T follicular helper cell (primary cell): ENCODE results near the gene RBFOX2.

ENCODE experiments used
- DNase-seq: peaks from one replicate; pipeline ENCODE4 v3.0.0-alpha.2; 2020; ENCODE audit warnings: low read depth

The RBFOX2 gene

DNA sequence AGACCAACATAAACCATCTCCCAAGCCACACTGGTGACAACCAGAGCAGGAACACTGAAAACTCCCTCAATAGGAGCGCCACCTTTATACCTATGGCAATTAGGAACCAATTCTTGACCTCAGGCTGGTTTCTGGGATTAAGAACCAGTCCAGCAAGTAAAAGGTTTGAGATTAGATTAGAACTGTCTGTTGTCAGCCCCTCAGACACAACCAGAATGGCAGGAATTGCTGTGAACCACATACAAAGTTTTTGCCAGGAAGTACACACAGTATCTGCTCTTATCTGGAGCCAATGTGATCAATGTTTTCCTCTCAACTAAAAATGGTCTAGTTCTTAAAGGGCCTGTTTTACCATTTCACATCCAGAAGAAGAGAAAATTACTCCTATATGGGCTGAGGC, 55.2 kb downstream of the RBFOX2 start:
- DNase-seq: no peak

DNA sequence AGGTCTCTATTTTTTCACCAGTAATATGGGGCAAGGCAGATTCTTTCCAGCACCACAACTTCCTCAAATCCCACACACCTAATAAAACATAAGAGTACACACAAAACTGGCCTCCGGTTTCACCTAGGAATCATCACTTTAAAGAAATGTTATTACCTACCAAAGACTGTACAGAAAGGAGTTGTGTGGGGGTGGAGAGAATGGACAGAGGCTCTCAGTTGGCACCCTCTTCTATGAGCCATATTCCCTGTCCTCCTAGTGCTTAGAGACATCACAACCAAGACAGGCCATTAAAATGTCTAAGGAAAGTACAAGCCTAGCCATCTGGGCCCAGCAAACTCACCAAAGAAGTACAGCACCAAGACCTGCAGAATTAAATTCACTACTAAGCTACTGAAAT, 56.1 kb downstream of the RBFOX2 start:
- no peak for DNase-seq

DNA sequence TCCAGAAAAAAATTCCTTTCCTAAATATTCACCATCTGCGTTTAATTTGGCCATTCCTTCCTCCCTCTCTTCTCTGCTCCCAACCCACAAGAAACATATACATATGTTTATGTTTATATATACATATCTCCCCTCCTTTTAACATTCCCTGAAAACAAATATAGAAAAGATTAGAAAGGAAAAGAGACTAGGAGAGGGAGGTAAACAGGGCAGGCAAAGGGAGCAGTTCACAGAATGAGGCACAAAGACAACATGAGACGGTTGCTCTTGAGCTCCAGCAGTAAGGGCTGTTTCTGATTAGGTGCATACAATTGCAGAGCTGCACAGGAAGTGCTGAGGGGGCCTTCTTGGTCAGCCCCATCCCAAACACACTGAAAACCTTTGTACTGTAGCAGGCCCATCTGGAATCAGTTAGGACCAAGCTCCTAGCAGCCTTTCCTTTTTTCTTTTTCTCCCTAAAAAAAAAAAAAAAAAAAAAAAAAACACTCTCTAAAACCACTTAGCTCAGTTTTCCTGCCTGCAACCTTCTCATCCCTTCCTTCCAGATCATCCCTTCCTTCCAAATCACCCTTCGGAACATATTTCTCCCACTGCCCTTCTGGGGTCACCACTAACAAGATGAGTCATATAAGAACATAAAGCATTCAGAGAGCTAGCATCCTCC, 57.0 kb downstream of the RBFOX2 start:
- no peak for DNase-seq

DNA sequence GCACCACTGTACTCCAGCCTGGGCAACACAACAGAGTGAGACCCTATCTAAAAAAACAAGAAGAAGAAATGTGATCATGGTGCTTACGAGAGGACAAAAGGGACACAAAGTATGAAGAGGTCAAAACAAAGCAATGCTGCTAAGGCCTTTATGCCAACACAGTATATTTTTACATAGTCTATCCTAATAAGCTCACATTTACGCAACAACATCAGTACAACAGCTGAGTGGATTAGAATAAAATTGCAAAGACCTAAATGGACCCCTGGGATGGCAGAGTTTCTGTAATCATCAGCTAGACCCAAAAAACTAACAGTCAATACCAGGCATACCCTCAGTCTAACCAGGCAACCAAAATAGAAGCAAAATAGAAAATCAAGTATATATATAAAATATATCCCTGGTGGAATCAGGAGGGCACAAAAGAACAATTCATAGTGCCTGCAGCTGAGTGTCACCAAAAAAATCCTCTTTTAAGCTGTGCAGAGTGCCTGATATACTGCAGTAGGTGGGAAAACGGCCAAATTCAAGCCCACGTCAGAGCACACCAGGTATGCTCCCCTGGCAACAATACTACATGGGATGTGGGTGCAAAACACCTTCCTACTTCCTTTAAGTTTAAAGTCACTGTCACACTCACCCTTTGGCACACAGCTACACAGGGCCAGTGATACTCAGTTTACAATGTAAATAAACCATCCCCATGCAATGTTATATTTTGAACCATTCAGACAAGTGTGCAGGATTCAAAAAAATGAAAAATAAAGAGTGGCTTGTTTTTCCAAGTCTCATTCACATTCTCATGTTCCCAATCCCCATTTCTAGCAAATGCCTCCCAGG, 57.8 kb downstream of the RBFOX2 start:
- no peak for DNase-seq

DNA sequence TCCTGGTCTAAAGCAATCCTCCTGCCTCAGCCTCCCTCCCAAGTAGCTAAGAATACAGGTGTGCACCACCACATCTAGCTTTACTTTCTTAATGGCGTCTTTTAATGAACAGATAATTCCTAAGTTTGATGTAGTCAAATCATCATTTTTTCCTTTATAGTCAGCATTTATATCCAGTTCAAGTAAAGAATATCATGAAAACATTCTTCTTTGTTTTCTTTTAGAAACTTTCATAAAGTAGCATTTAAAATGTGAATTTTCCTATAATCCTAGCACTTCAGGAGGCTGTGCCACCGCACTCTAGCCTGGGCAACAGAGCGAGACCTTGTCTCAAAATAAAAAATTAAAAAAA, 61.6 kb downstream of the RBFOX2 start:
- no peak for DNase-seq

DNA sequence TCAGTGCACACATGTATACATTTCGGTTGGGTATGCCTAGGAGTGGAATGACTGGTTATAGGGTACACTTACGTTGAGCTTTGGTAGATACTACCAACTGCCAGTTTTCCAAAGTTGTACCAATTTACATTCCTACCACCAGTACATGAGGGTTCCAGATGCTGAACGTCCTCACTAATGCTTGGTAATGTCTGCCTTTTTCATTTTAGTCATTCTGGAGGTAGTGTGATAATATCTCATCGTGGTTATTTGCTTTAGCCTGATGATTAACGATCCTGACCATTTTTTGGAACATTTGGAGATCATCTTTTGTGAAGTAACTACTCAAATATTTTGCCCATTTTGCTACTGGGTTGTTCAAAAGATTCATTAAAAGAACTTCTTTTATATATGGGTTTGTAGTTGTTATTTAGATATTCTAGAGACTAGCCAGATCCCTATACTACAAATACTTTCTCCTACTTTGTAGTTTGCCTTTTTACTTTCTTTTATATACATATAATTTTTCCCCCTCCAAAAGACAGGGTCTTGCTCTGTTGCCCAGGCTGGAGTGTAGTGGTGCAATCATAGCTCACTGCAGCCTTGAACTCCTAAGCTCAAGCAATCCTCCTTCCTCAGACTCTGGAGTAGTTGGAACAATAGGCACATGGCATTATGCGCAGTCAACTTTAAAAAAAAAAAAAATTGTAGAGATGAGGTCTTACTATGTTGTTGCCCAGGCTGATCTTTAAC, 62.1 kb downstream of the RBFOX2 start:
- DNase-seq: no peak

DNA sequence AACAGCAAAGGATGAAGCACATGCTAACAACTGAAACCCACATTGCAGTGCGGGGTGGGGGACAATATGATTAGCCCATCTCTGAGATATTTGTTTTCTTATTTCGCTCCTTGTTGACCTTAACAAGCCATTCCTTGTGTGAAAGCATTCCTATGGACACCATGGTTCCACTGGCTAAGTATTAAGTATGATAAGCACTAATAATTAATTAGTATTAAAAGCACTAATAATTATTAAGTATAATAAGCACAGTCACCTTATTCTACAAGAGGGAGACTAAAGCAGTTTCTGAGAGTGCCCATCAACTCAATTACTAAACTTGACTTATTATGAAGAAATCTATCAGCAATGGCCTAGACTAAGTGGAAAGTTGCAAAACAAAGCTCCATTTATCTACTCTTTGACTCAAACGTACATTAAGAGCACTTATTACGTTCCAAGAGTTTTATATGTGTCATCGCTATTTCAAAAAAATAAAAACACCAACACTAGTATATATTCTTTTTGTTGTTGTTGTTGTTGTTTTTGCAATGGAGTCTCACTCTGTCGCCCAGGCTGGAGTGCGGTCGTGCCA, 65.3 kb downstream of the RBFOX2 start:
- no peak for DNase-seq

DNA sequence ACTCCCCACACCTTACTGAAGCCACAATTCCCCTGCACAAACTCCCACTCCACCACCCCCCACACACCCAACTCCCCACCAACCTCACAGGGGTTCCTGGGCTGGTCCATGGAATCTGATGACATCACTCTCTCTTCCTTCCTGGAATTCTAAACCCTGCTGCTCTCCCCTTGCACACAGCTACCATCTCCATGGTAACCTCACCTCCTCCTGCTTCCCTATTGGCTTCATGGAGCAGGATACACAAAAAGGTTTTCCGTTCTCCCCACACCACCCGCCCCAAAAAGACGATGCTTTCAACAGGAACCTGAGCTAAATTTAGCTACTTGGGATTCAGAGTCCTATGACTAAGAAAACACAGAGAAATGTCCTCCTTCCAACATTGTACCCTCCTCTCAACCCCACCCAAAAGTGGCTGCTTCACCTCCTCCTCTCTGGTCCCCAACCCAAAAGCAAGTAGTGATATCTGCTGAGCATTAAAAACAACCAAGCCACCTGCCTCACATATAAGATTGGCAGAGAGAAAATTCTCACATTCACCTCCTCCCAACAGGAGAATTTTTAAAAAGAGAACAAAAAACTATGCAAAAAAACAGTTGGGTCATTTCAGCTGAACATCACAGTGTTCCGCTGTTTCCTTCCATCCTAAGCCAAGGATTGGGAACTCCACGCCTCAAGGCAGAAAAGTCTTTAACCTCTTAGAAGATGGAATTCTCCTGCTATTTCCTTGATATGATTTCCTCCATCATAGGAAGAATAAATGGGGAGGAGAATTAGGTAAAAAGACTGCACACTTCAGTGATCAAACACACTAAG, 66.9 kb downstream of the RBFOX2 start:
- DNase-seq: no peak

DNA sequence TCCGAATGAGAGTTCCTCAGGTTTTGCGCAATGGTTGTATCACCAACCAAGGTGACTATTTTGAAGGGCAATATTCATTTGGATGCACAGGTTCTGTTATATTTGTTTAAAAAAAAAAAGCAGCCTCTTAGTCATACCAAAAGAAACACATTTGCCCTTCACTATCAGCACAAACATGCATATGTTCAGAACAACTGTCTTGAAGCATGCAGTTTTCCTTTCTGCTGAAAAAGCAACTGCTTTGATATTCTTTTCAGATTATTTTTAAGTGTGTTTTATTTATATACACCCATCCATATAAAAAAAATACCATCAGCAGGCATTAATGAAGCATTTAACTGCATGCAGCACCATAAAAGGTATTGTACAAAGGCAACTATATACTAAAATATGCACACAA, 67.8 kb downstream of the RBFOX2 start:
- no peak for DNase-seq

DNA sequence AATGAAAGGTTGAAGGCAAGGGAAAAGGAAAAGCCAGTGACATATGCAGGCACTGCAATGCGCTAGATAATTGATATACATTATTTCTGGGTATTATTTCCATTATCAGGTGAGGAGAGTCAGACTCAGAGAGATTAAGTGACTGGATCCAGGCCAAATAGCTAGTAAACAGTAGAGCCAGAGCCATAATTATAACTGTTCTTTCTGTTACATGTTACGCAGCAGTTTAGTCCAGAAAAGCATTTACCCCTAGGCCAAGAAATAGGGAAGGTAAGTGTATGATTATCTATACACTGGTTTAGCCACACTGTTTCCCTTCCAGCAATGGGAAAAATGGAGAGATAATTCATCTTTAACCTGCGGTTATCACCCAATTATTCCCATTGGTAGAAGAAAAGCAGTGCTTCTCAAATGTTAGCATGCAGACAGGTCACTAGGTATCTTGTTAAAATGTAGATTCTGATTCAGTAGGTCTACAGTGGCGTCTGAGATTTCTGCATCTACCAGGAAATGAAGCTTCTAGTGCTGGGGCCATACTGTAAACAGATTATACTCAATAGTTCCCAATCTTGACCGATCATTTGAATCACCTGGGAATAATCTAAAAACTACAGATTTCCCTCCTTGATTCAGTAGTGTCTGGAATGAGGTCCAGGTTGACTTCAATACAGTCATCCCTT, 69.4 kb downstream of the RBFOX2 start:
- DNase-seq: no peak

DNA sequence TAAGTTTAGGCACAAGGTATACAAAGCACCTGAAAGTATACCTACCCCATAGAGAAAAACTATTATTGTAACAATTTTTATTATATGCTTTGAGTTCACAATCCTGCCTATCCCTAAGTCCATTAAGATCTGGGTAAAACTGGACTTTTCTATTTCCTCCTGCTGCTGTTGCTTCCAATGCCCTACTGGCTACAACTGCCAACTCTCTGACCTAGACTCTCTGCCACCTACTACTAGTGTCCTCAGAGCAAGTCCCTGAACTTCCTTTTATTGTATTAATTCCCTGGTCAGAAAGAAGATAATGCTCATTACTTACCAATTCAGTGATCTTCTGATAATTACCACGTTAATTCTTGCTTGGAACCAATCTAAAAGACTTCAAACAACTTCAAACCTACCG, 70.3 kb downstream of the RBFOX2 start:
- no peak for DNase-seq

DNA sequence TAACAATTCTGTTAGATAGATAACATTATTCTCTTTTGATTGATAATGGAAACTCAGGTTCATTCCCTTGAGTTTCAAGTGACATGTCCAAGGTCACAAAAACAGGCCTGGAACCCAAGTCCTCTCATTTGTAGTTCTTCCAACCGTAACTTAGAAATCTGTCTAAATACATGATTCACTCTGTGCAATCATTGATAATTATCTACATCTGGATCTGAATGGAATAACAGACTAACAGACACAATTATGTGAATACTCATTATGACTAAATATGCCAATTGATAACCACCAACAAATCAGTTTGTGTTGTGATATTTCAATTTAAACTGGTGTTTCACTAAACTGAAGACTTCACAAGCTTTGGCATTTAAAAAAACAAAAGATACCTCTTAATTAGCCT, 71.0 kb downstream of the RBFOX2 start:
- DNase-seq: no peak

DNA sequence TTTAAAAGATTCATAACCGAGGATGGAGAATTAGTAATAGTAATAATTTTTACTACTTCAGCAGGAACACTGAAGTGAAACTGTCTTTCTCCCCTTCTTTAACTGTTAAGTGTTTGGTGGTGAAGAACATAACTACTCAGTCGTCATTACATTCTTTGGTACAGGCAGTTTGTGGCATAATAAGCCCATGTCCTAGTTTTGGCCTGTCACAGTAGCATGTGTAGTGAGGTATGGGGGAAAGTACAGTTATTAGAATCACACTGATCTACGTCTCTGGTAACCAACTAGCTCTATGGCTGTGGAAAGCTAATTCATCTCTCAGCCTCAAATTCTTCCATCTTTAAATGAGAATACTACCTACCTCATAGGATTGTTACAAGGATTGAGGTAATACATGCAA, 71.8 kb downstream of the RBFOX2 start:
- no peak for DNase-seq

DNA sequence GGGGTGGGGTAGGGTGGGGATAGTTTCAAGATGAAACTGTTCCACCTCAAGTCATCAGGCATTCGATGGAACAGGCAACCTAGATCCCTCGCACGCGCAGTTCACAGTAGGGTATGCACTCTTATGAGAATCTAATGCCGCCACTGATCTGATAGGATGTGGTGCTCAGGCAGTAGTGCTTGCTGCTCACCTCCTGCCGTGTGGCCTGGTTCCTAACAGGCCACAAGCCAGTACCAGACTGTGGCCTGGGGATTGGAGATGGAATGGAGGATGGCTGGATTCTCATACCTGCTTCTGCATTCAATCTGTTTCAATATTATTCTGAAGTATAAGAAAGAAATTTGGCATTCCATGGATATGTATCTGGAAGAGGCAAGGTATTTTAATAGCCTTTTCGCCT, 73.1 kb downstream of the RBFOX2 start:
- no peak for DNase-seq

DNA sequence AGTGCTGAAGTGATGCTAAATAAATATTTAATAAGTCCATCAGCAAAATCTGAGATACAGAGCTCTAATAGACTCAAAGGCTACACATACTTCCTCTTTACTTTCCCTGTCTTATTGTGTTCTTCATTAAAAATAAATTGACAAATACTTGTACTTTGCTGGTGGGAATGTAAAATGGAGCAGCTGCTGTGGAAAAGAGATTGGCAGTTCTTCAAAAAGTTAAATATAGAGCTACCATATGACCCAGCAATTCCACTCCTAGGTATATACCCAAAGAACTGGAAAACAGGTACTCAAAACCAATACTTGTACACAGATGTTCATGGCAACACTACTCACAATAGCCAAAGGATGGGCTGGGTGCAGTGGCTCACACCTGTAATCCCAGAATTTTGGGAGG, 76.0 kb downstream of the RBFOX2 start:
- DNase-seq: no peak

DNA sequence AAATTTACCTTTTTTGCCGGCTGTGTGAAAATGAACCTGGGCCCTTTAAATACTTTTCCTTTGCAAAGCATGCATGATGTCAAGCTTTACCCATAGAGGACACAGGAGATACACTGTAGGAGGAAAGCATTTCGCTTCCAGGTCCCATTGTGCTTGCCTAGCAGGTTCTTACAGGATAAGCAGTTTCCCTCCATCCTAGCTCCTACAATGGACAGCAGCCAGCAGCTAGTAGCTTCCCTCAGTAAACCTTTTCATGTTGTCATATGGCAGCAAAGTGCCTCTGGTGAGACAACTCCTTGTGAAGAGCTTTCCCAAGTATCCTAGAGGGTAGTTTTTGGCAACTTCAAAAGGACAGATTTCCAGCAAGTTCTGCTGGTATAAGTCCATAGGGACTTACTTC, 78.4 kb downstream of the RBFOX2 start:
- no peak for DNase-seq

DNA sequence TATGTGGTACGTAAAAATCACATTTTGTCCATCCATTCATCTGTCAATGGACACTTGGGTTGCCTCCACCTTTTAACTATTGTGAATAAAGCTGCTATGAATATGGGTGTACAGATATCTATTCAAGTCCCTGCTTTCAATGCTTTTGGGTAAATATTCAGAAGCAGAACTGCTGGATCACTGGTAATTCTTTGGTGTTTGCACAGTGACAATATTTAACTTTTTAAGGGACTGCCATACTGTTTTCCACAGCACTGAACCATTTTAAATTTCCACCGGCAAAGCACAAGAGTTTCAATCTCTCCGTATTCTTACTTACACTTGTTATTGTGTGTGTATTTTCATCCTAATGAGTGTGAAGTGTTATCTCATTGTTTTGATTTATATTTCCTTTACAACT, 79.4 kb downstream of the RBFOX2 start:
- DNase-seq: no peak

DNA sequence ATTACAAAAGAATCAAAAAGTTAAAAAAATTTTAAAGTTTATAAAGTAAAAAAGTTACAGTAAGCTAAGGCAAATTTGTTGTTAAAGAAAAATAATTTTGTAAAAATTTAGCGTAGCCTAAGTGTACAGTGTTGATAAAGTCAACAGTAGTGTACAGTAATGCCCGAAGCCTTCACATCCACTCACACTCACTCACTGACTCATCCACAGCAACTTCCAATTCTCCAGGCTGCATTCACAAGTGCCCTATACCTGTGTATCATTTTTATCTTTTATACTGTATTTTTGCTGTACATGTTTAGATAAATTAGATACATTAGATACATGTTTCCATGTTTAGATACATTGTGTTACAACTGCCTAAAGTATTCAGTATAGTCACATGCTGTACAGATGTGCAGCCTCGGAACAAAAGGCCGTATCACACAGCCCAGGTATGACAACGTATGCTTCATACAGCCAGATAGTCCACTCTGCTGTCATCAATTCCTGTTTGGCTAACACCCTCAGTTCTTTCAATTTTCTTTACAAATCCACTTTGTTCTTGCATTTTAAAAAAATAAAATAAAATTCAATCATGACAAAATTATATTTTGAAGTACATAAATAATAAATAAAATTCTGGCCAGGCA, 80.7 kb downstream of the RBFOX2 start:
- DNase-seq: no peak

DNA sequence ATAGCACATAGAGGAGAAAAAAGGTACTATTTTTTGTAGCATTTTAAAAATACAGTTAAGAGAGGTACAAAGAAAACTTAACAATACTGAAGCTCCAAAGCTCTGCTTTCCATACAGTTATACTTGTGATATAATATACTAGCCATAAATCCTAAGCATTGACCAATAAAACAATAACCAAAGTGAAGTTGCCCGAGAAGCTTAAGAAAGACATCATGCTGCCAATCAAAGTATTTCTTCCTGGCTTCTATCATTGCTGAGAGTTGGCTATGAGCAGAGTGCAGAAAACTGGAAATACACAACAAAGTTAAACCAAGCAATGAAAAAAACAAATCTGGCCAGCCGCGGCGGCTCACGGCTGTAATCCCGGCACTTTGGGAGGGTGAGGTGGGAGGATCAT, 84.2 kb downstream of the RBFOX2 start:
- DNase-seq: no peak

DNA sequence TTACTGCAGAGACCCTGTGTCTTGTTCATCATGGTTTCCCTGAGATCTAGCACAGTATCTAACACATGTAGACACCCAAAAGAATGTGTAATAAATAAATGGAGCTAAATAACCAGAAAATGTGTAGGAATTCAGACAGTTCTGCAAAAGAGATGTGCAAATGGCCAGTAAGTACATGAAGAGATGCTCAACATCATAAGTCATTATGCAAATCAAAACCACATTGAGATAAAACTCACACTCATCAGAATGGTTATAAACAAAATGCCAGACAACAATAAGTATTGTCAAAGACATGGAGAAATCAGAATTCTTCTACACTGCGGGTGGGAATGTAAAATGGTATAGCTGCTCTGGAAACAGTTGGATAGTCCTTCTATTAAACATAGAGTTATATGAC, 88.5 kb downstream of the RBFOX2 start:
- no peak for DNase-seq

DNA sequence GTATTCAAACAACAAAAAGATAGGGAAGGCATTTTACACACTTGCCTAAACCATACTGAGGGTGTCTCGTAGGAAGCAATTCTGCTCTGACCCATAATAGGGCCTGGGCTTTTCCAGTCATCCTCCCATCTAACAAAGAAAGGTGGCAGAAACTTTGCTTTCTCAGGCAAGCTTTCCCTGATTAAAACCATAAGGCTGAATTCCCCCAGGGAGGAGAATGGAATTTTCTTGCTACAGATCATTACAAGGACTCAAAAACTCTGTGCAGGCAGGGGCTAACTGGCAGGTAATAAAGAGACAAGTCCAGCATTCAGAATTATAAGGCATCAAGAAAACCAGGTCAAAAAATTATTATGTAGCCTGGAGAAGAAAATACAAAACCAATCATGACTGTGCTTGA, 90.4 kb downstream of the RBFOX2 start:
- no peak for DNase-seq
